Measurements from ENCODE around the gene LRRC26. TPM values are rescaled to one million over a fixed set of nuclear protein-coding genes. Genes with fewer than 3 reads are reported as not detected.

The LRRC26 gene
- total RNA-seq, 1 experiment from 2014 or later = 2.4 TPM

DNA sequence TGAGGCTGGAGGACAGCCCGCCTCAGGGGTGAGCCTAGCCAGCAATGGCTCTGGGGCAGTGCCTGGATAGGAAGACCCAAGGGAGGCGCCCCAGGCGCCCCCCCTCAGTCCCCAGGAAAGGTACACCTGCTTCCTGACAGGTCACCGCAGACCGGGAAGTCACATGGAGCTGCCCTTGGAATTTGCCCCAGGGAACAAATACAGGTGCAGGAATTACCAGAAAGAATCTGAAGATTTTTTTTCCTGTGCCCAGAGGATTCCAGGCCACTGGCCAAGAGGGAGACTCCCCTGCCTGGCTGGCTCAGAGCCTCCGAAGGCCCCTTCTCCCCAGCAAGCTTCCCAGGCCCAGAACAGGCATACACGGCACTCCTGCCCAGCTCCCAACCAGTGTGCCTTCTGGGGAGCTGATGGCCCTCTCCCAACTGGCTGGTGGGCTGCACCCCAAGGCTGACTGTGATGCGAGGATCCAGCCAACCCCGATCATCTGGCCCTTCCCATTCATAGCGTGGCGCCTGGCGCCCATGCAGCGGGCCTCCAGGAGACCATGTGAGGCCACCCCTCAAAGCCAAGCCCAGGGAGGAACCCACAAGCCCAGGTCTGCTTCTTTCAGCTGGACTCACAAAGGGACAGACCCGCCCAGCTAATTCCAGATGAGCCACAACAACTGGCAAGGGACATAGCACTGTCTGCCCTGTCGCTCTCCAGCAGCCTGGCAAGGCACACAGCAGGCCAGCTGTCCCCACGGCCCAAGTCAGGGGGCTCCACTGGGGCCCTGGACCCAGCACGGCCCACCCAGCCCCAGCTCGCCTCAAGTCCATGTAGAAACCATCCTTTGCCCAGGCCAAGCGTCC lies 28.4 kb upstream of the LRRC26 start (continued):
- TF ChIP-seq, protein P1, sequence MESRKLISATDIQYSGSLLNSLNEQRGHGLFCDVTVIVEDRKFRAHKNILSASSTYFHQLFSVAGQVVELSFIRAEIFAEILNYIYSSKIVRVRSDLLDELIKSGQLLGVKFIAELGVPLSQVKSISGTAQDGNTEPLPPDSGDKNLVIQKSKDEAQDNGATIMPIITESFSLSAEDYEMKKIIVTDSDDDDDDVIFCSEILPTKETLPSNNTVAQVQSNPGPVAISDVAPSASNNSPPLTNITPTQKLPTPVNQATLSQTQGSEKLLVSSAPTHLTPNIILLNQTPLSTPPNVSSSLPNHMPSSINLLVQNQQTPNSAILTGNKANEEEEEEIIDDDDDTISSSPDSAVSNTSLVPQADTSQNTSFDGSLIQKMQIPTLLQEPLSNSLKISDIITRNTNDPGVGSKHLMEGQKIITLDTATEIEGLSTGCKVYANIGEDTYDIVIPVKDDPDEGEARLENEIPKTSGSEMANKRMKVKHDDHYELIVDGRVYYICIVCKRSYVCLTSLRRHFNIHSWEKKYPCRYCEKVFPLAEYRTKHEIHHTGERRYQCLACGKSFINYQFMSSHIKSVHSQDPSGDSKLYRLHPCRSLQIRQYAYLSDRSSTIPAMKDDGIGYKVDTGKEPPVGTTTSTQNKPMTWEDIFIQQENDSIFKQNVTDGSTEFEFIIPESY (IDR thresholded peaks at IDR 0.05; ENCODE audit: extremely low read depth, insufficient replicate concordance, low read length) = no peak
- TF ChIP-seq, protein P2, sequence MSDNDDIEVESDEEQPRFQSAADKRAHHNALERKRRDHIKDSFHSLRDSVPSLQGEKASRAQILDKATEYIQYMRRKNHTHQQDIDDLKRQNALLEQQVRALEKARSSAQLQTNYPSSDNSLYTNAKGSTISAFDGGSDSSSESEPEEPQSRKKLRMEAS (IDR thresholded peaks at IDR 0.05) = no peak
- TF ChIP-seq POLR2A (IDR thresholded peaks at IDR 0.05; ENCODE audit: borderline replicate concordance, extremely low read depth, insufficient read depth, insufficient read length) = no peak
- TF ChIP-seq SP1 (IDR thresholded peaks at IDR 0.05; ENCODE audit: low read depth) = no peak
- TF ChIP-seq RAD21 (IDR thresholded peaks at IDR 0.05; ENCODE audit: low read depth) = no peak
- no peak for TF ChIP-seq ZNF274 (IDR thresholded peaks at IDR 0.05; ENCODE audit: low read depth, low read length)

DNA sequence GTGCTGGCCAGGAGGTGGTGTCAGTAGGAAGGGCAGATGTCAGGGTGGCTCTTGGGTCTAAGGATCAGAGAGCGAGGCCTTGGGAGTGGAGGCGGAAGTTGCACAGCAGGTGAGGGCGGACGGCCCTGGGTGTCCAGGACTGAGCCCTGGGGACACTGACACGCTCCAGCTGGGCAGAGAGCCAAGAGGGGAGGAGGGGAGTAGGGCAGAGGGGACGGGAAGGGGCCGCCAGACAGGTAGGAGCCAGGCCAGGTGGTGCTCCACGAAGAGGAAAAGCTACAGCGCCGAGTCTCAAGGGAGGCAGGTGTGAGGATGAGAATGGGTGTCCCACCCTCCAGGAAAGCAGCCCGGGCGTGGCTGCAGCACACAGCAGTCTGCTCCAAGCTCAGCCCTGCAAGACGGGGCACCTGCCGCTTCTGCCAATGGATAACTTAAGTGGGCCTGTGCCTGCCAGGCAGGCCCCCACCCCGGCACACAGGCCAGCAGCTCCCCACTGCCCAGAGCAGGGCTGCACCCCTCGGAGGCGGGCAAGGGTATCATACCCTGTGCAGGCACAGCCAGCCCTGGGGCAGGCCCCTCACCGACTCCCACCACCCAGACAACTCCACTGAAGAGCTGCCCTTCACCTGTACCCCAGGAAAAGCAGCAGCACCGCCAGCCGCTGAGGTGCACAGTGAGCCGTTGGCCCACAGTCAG lies 25.8 kb upstream of the LRRC26 start:
- ChIA-PET POLR2A (interaction anchor here (2.2 kb wide), 1 partner anchor 45 kb away, joined by 6 read pairs; the partner anchor contains the start of gene TUBB4B), RAD21 (ENCODE audit: low non-redundant PET in 1 of 2, low total read pairs in 2 of 2, uncharacterized antibody in 2 of 2, unreplicated experiment in 2 of 2) (no interaction called here), CTCF (interaction anchor here (1.2 to 1.7 kb wide), 2 partner anchors 32 to 41 kb away, joined by 3 to 4 read pairs; partner anchors contain the start of gene RNF224)
- Histone ChIP-seq H3K4me1 (ENCODE audit: control insufficient read depth in 1 of 2, insufficient read depth in 2 of 2, low read length in 2 of 2) (peaks cover 32 to 49% of the 10 kb centered on the region in 2 experiments), H3K9ac (ENCODE audit: low read length) (no peak overlapping the region), H4K20me1 (ENCODE audit: insufficient read depth) (no peaks in the 10 kb centered on the region), H3K4me2 (ENCODE audit: low read length) (peak overlapping the region; percentile 37), H3K36me3 (ENCODE audit: control insufficient read depth in 1 of 2, insufficient read depth in 2 of 2, low read length in 2 of 2) (no peaks in the 10 kb centered on the region; a peak in 1 of 4 replicates), H3K9me2 (ENCODE audit: insufficient read depth) (no peaks in the 10 kb centered on the region), H3K9me3 (ENCODE audit: control insufficient read depth in 1 of 2, insufficient read depth in 1 of 2, low read depth in 1 of 2, low read length in 2 of 2) (no peaks in the 10 kb centered on the region), H3K79me2 (ENCODE audit: insufficient read depth, low read length) (peaks cover 15% of the 10 kb centered on the region; the same call in 1 of the 2 replicates), H3K27me3 (ENCODE audit: insufficient read depth, low read length) (no peaks in the 10 kb centered on the region), H2AFZ (ENCODE audit: low read depth, low read length, poor library complexity, severe bottlenecking) (no peak overlapping the region), H3K27ac (ENCODE audit: low read depth, low read length) (peak overlapping the region; percentile 38; the same call in 1 of the 2 replicates), H3K4me3 (replicated peaks in 1 of 2; ENCODE audit: low read depth in 1 of 2, low read length in 2 of 2) (no peak overlapping the region)
- no peak for DNase-seq (ENCODE audit: low read depth, low spot score)
- intact Hi-C loops (cut with micrococcal nuclease) = no loop called here
- BruUV-seq (replicated peaks) = no TSS peak
- no peak for ATAC-seq
- TF ChIP-seq SRF (IDR thresholded peaks at IDR 0.05; ENCODE audit: low read depth) = no peak
- TF ChIP-seq, protein P2 (IDR thresholded peaks at IDR 0.05) = no peak

Data from HCT116 (cell line).